Upper lobe of left lung (tissue), 6 donors: ENCODE data around the gene MZF1. TPM values are rescaled to one million over a fixed set of nuclear protein-coding genes. Genes with fewer than 3 reads are reported as not detected.

Experiments
- ATAC-seq, 2 donors: fragments of 200-7000 bp; cut with Tn5 transposase; one replicate each; pipeline ENCODE4 v1.9.1; 2022; ENCODE audit warnings: mild to moderate bottlenecking in 2 of 2, moderate library complexity in 2 of 2; ENCODE audit not compliant: low FRiP score in 2 of 2
- DNase-seq, 2 donors: peaks; one replicate each; pipeline ENCODE4 v3.0.0-alpha.2; 2019 to 2020
- H3K27ac ChIP-seq, 4 donors: fragments of 200-600 bp; sonication (generic); one replicate each; pipeline ENCODE4 v1.5.1; 2016 to 2019
- H3K27me3 ChIP-seq, 4 donors: fragments of 200-600 bp; sonication (generic); one replicate each; pipeline ENCODE4 v1.5.1; 2017 to 2019
- H3K36me3 ChIP-seq, 4 donors: fragments of 200-600 bp; sonication (generic); one replicate each; pipeline ENCODE4 v1.5.1; 2016 to 2019
- H3K4me1 ChIP-seq, 4 donors: fragments of 200-600 bp; sonication (generic); one replicate each; pipeline ENCODE4 v1.5.1; 2018 to 2019
- H3K4me3 ChIP-seq, 4 donors: fragments of 200-600 bp; sonication (generic); one replicate each; pipeline ENCODE4 v1.5.1; 2017 to 2019; ENCODE audit warnings: mild to moderate bottlenecking in 2 of 4, moderate library complexity in 1 of 4
- H3K9me3 ChIP-seq, 4 donors: fragments of 200-600 bp; sonication (generic); one replicate each; pipeline ENCODE4 v1.5.1; 2018 to 2019
- EP300 ChIP-seq, 4 donors: sonication (generic); formaldehyde crosslinking; IDR thresholded peaks; one replicate each; pipeline ENCODE4 v1.5.1; 2017; ENCODE audit warnings: antibody characterized with exemption in 4 of 4, control low read depth in 2 of 4
- POLR2A ChIP-seq, 4 donors: fragments of 450-650 bp; IDR thresholded peaks; one replicate each; pipeline ENCODE4 v1.5.1; 2016 to 2017; ENCODE audit warnings: antibody characterized with exemption in 4 of 4, mild to moderate bottlenecking in 2 of 4
- POLR2AphosphoS5 ChIP-seq, 2 donors: sonication (generic); formaldehyde crosslinking; IDR thresholded peaks; one replicate each; pipeline ENCODE4 v1.5.1; 2017; ENCODE audit warnings: antibody characterized with exemption in 2 of 2
- WGBS, 2 donors: methylation state at CpG; one replicate each; pipeline ENCODE4 v1.1.5; 2017 to 2018; 5-methylcytosine and 5-hydroxymethylcytosine counted together
- total RNA-seq, 6 donors: library from RNA; depleted of rRNA in 4 of 6; stranded (reverse); fragments of >200 nt in 4 of 6; gene quantifications; one replicate each; pipeline versions ENCODE4 v1.1.0 to v1.2.1, GENCODE V29; 2016 to 2021
- TF ChIP-seq, protein P1 (sequence below), 6 experiments: fragments of 450-650 bp in 4 of 6; fragments of 200-600 bp in 2 of 6; sonication (generic) in 2 of 6; IDR thresholded peaks; one replicate each; pipeline ENCODE4 v1.5.1; 2016 to 2019; ENCODE audit warnings: antibody characterized with exemption in 6 of 6
- donor health status: DM: no; HTN: no; CAD: no; lungs with moderate emphysema.
- donor health status: DM: no; HTN: yes; CAD: no; lungs with severe emphysema.

Gene MZF1
- total RNA-seq, 6 donors from 2014 or later, result 34.8 to 162 (median 45.5) TPM

DNA sequence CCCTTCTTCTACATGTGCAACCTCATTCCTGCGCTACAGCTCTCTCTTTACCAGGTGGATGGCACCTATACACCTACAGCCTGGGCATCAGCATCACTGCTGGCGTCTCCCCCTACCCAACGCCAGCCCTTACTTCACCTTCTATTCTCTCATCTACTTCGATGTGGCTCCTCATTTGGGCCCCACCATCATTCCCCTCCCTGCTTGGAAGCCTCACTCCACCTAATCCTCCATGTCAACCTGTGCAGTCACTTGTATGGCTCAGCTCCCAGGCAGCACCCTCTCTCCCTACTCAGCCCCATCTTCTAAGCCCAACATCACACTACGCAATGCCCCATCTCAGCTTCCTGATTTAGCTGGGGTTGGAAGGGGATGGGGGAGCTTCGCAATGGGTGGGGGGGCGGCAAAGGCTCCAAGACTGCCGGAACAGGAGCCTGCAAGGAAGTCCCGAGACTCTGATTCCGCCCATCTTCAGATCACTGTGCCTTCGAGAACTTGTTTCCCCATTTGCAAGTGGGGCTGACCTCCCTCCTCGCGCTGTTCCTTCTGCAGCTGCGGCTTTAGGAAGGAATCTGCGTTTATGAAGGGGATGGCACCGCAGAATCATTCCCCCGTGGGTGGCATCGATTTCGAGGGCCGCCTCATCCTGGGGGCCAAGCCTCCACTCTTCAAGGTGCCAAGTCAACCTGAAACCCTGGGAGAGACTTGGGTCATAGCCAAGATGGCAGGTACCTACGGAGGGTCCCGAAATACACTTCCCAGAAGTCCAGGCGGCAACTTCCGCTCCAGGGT, 913 bp downstream of the MZF1 start:
- Histone ChIP-seq H3K27ac (peak overlapping the region; percentile 91 to 99 (median 94)), H3K27me3 (no peaks in the 10 kb centered on the region), H3K36me3 (peaks cover 3 to 24% (median 23%) of the 10 kb centered on the region in 4 donors), H3K4me1 (peaks cover 22 to 45% (median 29%) of the 10 kb centered on the region in 4 donors), H3K4me3 (peak overlapping the region; percentile 22 to 86 (median 68)), H3K9me3 (no peaks in the 10 kb centered on the region)
- peak in 1 of 4 donors; percentile 14 for TF ChIP-seq EP300 (IDR thresholded peaks at IDR 0.05)
- TF ChIP-seq, protein P1, sequence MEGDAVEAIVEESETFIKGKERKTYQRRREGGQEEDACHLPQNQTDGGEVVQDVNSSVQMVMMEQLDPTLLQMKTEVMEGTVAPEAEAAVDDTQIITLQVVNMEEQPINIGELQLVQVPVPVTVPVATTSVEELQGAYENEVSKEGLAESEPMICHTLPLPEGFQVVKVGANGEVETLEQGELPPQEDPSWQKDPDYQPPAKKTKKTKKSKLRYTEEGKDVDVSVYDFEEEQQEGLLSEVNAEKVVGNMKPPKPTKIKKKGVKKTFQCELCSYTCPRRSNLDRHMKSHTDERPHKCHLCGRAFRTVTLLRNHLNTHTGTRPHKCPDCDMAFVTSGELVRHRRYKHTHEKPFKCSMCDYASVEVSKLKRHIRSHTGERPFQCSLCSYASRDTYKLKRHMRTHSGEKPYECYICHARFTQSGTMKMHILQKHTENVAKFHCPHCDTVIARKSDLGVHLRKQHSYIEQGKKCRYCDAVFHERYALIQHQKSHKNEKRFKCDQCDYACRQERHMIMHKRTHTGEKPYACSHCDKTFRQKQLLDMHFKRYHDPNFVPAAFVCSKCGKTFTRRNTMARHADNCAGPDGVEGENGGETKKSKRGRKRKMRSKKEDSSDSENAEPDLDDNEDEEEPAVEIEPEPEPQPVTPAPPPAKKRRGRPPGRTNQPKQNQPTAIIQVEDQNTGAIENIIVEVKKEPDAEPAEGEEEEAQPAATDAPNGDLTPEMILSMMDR (IDR thresholded peaks at IDR 0.05), result no peak
- no peak for TF ChIP-seq POLR2AphosphoS5 (IDR thresholded peaks at IDR 0.05)
- 31 to 71% methylated on average over 11 to 24 of the region's 24 CpGs for WGBS, 2 donors
- DNase-seq (no peak), ATAC-seq (no peak)

DNA sequence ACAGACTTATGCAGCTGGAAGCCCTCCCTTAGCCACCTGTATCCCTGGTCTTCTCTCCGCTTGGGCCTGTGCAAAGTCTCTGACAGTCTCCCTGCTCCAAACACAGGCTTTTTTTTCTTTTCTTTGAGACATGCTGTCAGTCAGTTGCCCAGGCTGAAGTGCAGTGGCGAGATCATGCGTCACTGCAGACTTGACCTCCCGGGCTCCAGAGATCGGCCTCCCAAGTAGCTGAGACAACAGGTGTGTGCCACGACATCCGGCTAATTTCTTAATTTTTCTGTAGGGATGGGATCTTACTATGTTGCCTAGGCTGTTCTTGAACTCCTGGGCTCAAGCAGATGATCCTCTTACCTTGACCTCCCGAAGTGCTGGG, 1.6 kb downstream of the MZF1 start:
- Histone ChIP-seq H3K9me3 (no peaks in the 10 kb centered on the region), H3K27ac (peak overlapping the region in 1 of 4 donors; percentile 95), H3K27me3 (no peaks in the 10 kb centered on the region), H3K4me3 (no peak overlapping the region), H3K4me1 (peaks cover 22 to 39% (median 26%) of the 10 kb centered on the region in 4 donors), H3K36me3 (peaks cover 3 to 26% (median 24%) of the 10 kb centered on the region in 4 donors)
- 96 to 99% methylated on average over 8 of the region's 8 CpGs for WGBS, 2 donors
- DNase-seq, result peak in 1 of 2 donors; percentile 15
- TF ChIP-seq, protein P1 (IDR thresholded peaks at IDR 0.05), result no peak
- no peak for TF ChIP-seq POLR2A (IDR thresholded peaks at IDR 0.05)
- ATAC-seq, result no peak

DNA sequence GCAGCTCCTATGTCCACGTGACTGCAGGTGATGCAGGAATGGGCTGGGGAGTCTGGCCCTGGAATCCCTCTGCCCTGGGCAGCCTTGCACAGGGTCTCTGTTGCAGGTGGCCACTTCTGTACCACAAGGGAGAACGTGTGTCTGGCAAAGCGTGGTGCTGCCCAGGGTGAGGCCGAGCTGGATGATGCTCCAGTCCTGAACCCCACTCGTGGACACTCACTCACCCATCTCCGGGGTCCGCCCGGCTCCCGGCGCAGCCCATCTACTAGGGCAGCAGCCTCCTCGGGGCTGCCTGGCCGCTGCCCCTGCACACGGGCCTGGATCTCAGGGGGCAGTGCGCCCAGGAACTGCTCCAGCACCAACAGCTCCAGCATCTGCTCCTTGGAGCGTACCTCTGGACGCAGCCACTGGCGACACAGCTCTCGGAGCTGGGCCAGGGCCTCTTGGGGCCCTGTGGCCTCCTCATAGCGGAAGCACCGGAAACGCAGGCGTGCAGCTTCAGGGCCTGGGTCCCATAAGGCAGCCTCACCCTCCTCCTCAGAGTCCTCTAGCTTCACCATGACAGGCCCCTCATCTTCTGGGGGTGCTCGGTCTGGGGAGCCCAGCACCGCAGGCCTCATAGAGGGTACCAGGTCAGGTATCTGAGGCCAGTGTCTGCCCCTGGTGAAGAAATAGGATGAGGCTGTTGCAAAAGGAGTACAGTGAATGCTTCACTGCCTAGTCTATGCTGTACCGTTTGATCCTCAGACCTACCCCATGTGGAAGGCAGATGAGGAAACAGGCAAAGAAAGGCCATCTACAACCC, 2.2 kb downstream of the MZF1 start:
- peaks cover 19 to 33% (median 21%) of the 10 kb centered on the region in 4 donors for H3K4me1 ChIP-seq
- no peak for TF ChIP-seq POLR2A (IDR thresholded peaks at IDR 0.05)
- TF ChIP-seq, protein P1 (IDR thresholded peaks at IDR 0.05), result no peak
- no peak for TF ChIP-seq POLR2AphosphoS5 (IDR thresholded peaks at IDR 0.05)
- no peak for TF ChIP-seq EP300 (IDR thresholded peaks at IDR 0.05)
- H3K27ac ChIP-seq, result no peak overlapping the region
- H3K9me3 ChIP-seq, result no peaks in the 10 kb centered on the region
- 91 to 94% methylated on average over 9 to 18 of the region's 25 CpGs for WGBS, 2 donors
- no peak overlapping the region for H3K4me3 ChIP-seq
- ATAC-seq, result no peak
- peaks cover 3 to 27% (median 25%) of the 10 kb centered on the region in 4 donors for H3K36me3 ChIP-seq
- DNase-seq, result peak; percentile 19 to 85
- H3K27me3 ChIP-seq, result no peaks in the 10 kb centered on the region

DNA sequence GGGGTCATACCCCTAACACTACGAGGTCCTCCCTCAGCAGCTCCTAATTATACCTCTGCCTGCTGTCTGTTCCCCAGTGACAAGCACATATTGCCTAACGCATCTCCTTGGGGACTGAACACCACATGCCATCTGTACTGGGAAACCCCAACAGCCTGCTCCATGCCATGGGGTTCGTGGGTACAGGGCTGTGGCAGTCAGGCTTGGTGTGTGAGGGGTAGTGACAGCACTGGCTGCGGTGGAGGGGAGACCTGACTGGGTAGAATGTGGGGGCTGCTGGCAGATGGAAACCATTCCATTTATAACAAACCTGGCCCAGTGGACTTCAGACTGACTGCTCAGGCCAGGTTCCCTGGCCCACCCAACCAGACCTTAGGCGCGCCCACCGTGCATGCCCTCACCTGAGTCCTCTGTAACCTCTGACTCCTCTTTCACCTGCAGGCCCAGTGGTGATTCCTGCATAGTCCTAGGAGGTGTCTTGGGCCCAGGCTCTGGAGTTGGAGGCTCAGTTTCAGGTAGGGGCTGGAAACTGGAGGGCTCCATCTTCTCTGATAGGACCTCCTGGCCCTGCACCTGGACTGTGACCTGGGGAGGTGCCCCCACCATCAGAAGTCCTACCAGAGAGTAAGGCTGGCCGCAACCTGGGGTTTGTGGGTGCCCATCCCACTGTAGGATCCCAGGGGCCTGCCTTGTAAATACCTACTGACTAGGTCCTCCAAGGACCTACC, 3.0 kb downstream of the MZF1 start:
- TF ChIP-seq POLR2AphosphoS5 (IDR thresholded peaks at IDR 0.05) (no peak), EP300 (IDR thresholded peaks at IDR 0.05) (no peak), POLR2A (IDR thresholded peaks at IDR 0.05) (no peak)
- TF ChIP-seq, protein P1 (IDR thresholded peaks at IDR 0.05), result no peak
- Histone ChIP-seq H3K4me1 (peaks cover 18 to 30% (median 19%) of the 10 kb centered on the region in 4 donors), H3K4me3 (no peak overlapping the region), H3K36me3 (peaks cover 3 to 27% (median 25%) of the 10 kb centered on the region in 4 donors), H3K27me3 (no peaks in the 10 kb centered on the region), H3K27ac (no peak overlapping the region), H3K9me3 (no peaks in the 10 kb centered on the region)
- 84 to 90% methylated on average over 3 to 8 of the region's 8 CpGs for WGBS, 2 donors
- peak in 1 of 2 donors; percentile 19 for DNase-seq
- ATAC-seq, result no peak
